Stimulated activated CD4-positive, alpha-beta T cell treated with anti-CD3 and anti-CD28 coated beads, Interleukin-1b, Interleukin-23, amount 100 ng/mL, for 4 hours (primary cell): Measurements from ENCODE around the gene COL23A1.
"Not testable (repeated sequence)": the region's sequence is repeated elsewhere in the genome, so short reads cannot be mapped to it uniquely, and the experiment has no call there.

Source experiments
- DNase-seq, 2 donors: peaks; one replicate each; pipeline ENCODE4 v3.0.0-alpha.2; 2020; ENCODE audit warnings: low read depth in 2 of 2

The COL23A1 gene

GRCh38 chr5:178325311-178325678 is 264.9 kb downstream of the COL23A1 start:
- no peak for DNase-seq

DNA sequence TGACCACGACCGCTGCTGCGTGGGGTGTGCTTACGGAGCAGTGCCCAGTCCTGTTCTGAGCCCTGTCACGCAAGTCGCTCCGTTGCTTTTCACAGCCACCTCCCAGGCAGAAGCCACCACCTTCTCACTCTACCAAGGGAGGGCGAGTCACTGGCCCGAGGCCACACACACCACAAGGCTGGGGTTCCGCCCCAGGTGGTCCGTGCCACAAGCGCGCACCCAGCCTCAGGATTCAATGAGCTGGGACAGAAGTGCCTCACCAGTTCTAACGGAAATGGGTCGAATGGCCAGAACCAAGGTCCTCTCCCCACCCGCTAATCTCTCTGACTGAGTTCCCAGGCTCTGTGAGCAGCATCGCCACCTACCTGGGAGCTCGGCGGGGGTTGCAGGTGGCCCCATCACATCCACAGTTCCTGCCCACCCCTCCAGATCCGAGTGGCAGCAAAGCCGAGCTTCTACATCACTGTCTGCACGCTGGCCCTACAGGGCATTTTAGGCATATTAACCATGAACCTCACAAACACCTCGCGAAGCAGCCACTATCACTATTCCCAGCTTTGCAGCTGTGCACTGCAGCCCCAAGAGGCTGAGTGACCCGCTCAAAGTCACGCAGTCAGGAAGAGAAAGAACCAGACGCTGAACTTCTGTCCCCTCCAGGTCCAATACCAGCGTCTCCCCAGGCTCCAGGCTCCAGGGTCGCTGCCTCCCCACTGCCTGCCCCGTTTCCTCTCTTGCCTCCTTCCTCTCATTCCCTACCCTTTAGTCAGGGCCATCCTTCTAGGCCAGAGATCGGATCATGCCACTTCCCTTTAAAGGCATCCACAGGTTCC is 265.5 kb downstream of the COL23A1 start:
- no peak for DNase-seq

DNA sequence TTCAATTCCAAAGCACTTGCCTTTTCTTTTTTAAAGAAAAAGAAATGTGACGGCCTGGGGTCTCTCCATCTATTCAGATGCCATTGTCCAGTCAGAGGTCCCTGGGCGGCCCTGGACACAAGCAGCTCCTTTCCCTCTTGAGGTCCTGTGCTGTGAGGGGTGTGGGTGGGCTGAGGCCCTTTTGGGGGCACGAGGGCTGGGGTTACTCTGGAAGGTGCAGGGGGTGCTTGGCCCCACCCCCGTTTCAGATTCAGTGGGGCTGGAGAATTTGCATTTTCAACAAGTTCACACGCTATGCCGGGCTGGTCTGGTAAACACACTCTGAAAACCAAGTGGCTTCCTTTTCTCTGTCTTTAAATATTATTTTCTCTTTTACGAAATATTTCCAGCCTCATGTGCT is 266.2 kb downstream of the COL23A1 start:
- no peak for DNase-seq

GRCh38 chr5:178323541-178323865 is 266.7 kb downstream of the COL23A1 start:
- DNase-seq, result no peak

DNA sequence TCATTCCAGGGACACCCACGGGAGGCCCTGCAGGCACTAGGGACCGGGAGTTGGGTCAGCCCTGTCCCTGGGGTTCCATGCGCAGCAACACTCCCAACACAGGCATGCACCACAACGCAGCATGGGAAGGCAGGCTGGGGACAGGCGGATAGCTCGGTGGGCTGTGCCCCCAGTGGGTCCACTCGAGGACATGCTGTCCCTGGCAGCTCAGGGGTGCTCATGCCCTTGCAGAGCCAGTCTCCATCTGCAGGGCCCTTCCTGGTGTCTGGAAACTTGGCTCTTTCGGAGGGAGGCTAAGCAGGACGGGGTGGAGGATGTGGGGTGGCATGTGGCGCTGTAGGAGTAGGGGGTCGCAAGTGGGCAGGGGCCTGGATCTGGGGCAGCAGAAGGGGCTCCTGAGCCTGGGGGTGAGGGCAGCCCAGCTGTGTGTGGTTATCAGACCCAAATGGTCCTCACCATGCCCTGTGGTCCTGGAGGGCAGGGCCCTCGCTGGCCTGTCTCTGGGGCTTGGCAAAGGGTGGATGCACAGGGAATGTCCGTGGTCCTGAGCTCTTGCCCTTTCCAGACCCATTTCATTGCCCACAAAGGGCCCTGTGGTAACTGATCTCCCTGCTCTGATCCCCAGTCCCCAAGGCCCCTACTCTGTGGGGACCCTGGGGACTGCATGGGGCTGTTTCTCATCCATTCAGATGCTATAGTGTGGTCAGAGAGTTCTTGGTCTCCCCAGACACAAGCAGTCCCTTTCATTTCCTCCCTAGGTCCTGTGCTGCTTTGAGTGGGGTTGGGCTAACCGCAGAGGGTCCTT is 267.3 kb downstream of the COL23A1 start:
- DNase-seq, result no peak

- no peak for DNase-seq
Observed at GRCh38 chr5:178320281-178320855, 269.8 kb downstream of the COL23A1 start.

GRCh38 chr5:178319541-178320041 is 270.6 kb downstream of the COL23A1 start:
- DNase-seq, result no peak

DNA sequence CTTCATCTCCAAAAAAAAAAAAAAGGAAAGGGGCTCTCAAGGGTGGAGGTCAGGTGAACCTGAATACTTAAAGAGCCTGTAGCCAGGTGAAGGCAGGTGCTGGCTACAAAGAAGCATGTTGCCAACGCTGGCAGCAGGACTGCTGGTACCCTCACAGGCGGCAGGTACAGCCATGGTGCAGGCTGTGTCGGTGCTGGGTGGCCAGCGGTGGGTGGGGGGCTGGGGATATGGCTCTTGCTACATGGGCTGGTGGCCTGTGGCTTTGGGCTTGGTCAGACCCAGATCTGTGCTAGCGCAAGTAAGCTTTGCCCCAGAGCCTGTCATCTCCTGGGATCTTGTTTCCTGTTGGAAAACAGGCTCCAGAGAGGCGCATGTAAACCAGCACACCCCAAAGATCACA is 271.3 kb downstream of the COL23A1 start:
- no peak for DNase-seq

GRCh38 chr5:178318382-178318781 is 271.8 kb downstream of the COL23A1 start:
- no peak for DNase-seq

- DNase-seq, result not testable (repeated sequence)
Observed at GRCh38 chr5:178317727-178318126, 272.5 kb downstream of the COL23A1 start.

- no peak for DNase-seq
Observed at GRCh38 chr5:178314961-178315820, 275.0 kb downstream of the COL23A1 start.

DNA sequence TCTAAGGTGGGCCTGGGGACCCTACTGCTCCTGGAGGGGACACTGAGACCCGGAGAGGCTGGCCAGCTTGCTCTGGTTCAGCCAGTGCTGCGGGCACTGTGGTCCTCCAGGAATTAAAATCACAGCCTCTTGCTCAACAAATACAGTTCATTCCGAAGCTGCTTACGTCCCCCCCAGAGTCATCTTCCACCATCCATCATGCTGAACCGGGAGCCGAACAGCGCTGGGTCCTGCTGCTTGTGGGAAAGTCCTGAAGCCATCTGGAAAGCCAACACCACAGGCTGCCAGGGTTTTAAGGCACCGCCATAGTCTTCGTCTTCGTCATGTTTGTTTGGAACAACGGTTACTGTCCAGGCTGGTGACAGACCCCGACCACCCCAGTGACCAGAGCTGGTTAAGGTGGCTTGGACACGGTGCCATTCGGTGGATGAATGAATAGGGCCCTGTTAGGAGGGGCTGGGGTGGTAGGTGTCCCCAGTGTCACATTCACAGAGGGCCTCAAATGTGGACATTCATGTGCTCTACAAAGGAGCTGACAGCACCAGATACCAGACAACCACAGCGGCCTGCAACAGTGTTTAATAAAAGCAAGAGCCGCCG is 276.0 kb downstream of the COL23A1 start:
- DNase-seq, result no peak

GRCh38 chr5:178313316-178313715 is 276.9 kb downstream of the COL23A1 start:
- no peak for DNase-seq

DNA sequence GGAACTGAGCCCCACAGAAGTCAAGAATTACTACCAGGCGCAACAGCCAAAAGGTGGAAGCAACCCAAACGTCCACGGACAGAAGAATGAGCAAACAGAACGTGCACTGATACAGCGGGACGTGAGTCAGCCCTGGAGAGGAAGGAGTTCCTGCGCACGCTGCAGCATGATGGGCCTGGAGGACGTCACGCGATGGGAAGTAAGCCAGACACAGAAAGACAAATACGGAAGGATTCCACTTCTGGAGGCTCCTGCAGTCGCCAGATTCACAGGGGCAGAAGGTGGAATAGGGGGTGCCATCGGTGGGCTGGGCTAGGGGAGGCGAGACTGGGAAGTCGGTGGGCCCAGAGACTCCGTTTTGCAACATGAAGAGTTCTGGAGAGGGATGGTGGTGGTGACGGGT is 277.3 kb downstream of the COL23A1 start:
- DNase-seq, result no peak

GRCh38 chr5:178310130-178310865 is 279.9 kb downstream of the COL23A1 start:
- DNase-seq, result no peak

DNA sequence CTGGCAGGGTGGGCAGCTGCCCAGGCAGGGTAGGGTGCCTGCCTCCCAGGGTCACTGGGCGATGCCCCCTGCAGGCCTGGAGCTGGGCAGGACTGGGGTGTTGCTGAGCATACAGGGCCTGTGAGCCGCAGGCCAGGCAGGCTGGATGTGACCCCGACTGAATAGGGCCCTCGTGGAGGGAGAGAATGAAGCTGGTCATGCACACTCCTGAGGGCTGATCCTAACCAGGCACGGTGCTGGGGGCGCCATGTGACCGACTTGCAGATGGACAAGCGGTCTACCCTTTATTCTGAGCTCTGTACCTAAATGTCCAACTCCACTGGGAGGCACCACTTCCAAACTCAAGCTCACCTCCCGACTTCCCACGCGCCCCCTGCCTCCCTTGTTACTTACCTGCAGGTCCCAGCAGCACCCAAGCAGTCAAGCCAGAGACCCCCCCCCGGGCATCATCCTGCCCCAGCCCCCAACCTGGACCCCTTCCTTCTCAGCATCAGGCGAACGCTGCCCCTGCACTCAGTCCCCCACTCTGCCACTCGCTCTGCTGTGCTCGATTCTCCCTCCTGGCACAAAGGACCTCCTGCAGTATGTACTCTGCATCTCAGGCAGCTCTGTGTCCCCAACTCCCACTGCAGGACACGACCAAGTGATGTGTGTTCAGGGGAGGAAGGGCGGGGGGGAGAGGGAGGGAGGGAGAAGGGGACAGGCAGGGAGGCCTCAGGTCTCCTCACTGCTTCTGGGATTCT is 280.8 kb downstream of the COL23A1 start:
- DNase-seq, result no peak

GRCh38 chr5:178308541-178309092 is 281.6 kb downstream of the COL23A1 start:
- DNase-seq, result no peak

- no peak for DNase-seq
Observed at GRCh38 chr5:178307267-178308045, 282.7 kb downstream of the COL23A1 start.
